Rectal smooth muscle tissue (tissue), 1 donor: ENCODE data around the gene ITIH5.
"Not testable (repeated sequence)": the region's sequence is repeated elsewhere in the genome, so short reads cannot be mapped to it uniquely, and the experiment has no call there.

ENCODE experiments used
- H3K27ac ChIP-seq: one replicate; pipeline ENCODE4 v1.7.0; 2013; ENCODE audit warnings: low read depth, low read length, inconsistent platforms
- H3K27me3 ChIP-seq: one replicate; pipeline ENCODE4 v1.7.0; 2013; ENCODE audit warnings: low read length; ENCODE audit not compliant: control insufficient read depth, insufficient read depth
- H3K36me3 ChIP-seq: one replicate; pipeline ENCODE4 v1.7.0; 2013; ENCODE audit warnings: low read length; ENCODE audit not compliant: control insufficient read depth, insufficient read depth
- H3K4me1 ChIP-seq: one replicate; pipeline ENCODE4 v1.7.0; 2013; ENCODE audit warnings: low read length; ENCODE audit not compliant: control insufficient read depth, insufficient read depth
- H3K4me3 ChIP-seq: one replicate; pipeline ENCODE4 v1.7.0; 2013; ENCODE audit warnings: low read length
- H3K9ac ChIP-seq: one replicate; pipeline ENCODE4 v1.7.0; 2013; ENCODE audit warnings: low read length

The ITIH5 gene

GRCh38 chr10:7679256-7679655 lies 12.5 kb upstream of the ITIH5 start:
- no peaks in the 10 kb centered on the region for H3K36me3 ChIP-seq
- no peak overlapping the region for H3K4me3 ChIP-seq

GRCh38 chr10:7672341-7673134 lies 5.8 kb upstream of the ITIH5 start:
- Histone ChIP-seq H3K4me3 (no peak overlapping the region), H3K9ac (no peak overlapping the region), H3K27ac (no peak overlapping the region), H3K4me1 (no peaks in the 10 kb centered on the region), H3K36me3 (no peaks in the 10 kb centered on the region), H3K27me3 (no peaks in the 10 kb centered on the region)

More at GRCh38 chr10:7679256-7679655, 12.5 kb upstream of the ITIH5 start:
- H3K27ac ChIP-seq: no peak overlapping the region
- no peak overlapping the region for H3K9ac ChIP-seq
- no peaks in the 10 kb centered on the region for H3K4me1 ChIP-seq
- no peaks in the 10 kb centered on the region for H3K27me3 ChIP-seq

GRCh38 chr10:7670157-7670556 lies 3.4 kb upstream of the ITIH5 start:
- H3K4me3 ChIP-seq: no peak overlapping the region
- H3K27me3 ChIP-seq: no peaks in the 10 kb centered on the region
- H3K9ac ChIP-seq: no peak overlapping the region
- H3K36me3 ChIP-seq: no peaks in the 10 kb centered on the region
- H3K27ac ChIP-seq: peak overlapping the region; percentile 32
- H3K4me1 ChIP-seq: no peaks in the 10 kb centered on the region

GRCh38 chr10:7667262-7668141 lies 736 bp upstream of the ITIH5 start:
- Histone ChIP-seq H3K36me3 (no peaks in the 10 kb centered on the region), H3K27ac (peak overlapping the region; percentile 73), H3K27me3 (no peaks in the 10 kb centered on the region), H3K9ac (no peak overlapping the region), H3K4me1 (peaks cover 5% of the 10 kb centered on the region), H3K4me3 (peak overlapping the region; percentile 17)

GRCh38 chr10:7665767-7666166 lies 999 bp downstream of the ITIH5 start:
- H3K9ac ChIP-seq: no peak overlapping the region
- peaks cover 11% of the 10 kb centered on the region for H3K4me1 ChIP-seq
- peak overlapping the region; percentile 64 for H3K4me3 ChIP-seq
- H3K27me3 ChIP-seq: no peaks in the 10 kb centered on the region
- peak overlapping the region; percentile 84 for H3K27ac ChIP-seq
- no peaks in the 10 kb centered on the region for H3K36me3 ChIP-seq

GRCh38 chr10:7664707-7665106 lies 2.1 kb downstream of the ITIH5 start:
- peak overlapping the region; percentile 84 for H3K27ac ChIP-seq
- H3K27me3 ChIP-seq: no peaks in the 10 kb centered on the region
- no peak overlapping the region for H3K9ac ChIP-seq
- no peaks in the 10 kb centered on the region for H3K36me3 ChIP-seq
- H3K4me3 ChIP-seq: no peak overlapping the region
- H3K4me1 ChIP-seq: peaks cover 22% of the 10 kb centered on the region

GRCh38 chr10:7662522-7662921 lies 4.2 kb downstream of the ITIH5 start:
- Histone ChIP-seq H3K27ac (peak overlapping the region; percentile 58), H3K27me3 (no peaks in the 10 kb centered on the region), H3K9ac (no peak overlapping the region)

GRCh38 chr10:7659560-7659959 lies 7.2 kb downstream of the ITIH5 start:
- Histone ChIP-seq H3K9ac (no peak overlapping the region), H3K36me3 (no peaks in the 10 kb centered on the region), H3K27ac (peak overlapping the region; percentile 82), H3K4me3 (no peak overlapping the region), H3K4me1 (peaks cover 32% of the 10 kb centered on the region), H3K27me3 (no peaks in the 10 kb centered on the region)

More at GRCh38 chr10:7662522-7662921, 4.2 kb downstream of the ITIH5 start:
- Histone ChIP-seq H3K4me1 (peaks cover 30% of the 10 kb centered on the region), H3K36me3 (no peaks in the 10 kb centered on the region), H3K4me3 (no peak overlapping the region)

GRCh38 chr10:7657552-7657951 lies 9.2 kb downstream of the ITIH5 start:
- Histone ChIP-seq H3K27me3 (no peaks in the 10 kb centered on the region), H3K9ac (no peak overlapping the region), H3K36me3 (no peaks in the 10 kb centered on the region), H3K4me3 (no peak overlapping the region), H3K4me1 (peaks cover 28% of the 10 kb centered on the region), H3K27ac (peak overlapping the region; percentile 68)

- H3K4me1 ChIP-seq: peaks cover 25% of the 10 kb centered on the region
- not testable (repeated sequence) for H3K4me3 ChIP-seq, H3K36me3 ChIP-seq, H3K9ac ChIP-seq, H3K27me3 ChIP-seq
- H3K27ac ChIP-seq: peak overlapping the region; percentile 68
These were observed 9.7 kb downstream of the ITIH5 start for GRCh38 chr10:7657079-7657478.

- no peak overlapping the region for H3K27ac ChIP-seq
- H3K4me3 ChIP-seq: no peak overlapping the region
- no peaks in the 10 kb centered on the region for H3K4me1 ChIP-seq
- H3K36me3 ChIP-seq: no peaks in the 10 kb centered on the region
- H3K9ac ChIP-seq: no peak overlapping the region
- no peaks in the 10 kb centered on the region for H3K27me3 ChIP-seq
These were observed 14.8 kb downstream of the ITIH5 start for GRCh38 chr10:7651853-7652470.

GRCh38 chr10:7649673-7650300 lies 17.0 kb downstream of the ITIH5 start:
- Histone ChIP-seq H3K4me1 (no peaks in the 10 kb centered on the region), H3K9ac (no peak overlapping the region), H3K27ac (peak overlapping the region; percentile 60), H3K36me3 (no peaks in the 10 kb centered on the region), H3K27me3 (no peaks in the 10 kb centered on the region), H3K4me3 (no peak overlapping the region)
